Fibroblast of villous mesenchyme (primary cell): ENCODE data around the gene CHD2. TPM values are rescaled to one million over a fixed set of nuclear protein-coding genes. Genes with fewer than 3 reads are reported as not detected.

ENCODE experiments used
- DNase-seq: peaks from one replicate; pipeline ENCODE4 v3.0.0-alpha.2; 2010; ENCODE audit warnings: low read depth
- H3K4me3 ChIP-seq: 2 replicates; pipeline ENCODE4 v1.5.1; 2011; ENCODE audit warnings: low read depth, mild to moderate bottlenecking, low read length
- CTCF ChIP-seq: IDR thresholded peaks from 2 replicates; pipeline ENCODE4 v1.5.1; 2012; ENCODE audit warnings: low read depth, mild to moderate bottlenecking, low read length; ENCODE audit not compliant: insufficient read depth
- total RNA-seq: library from RNA; depleted of rRNA; stranded (reverse); fragments of >200 nt; gene quantifications from 2 replicates; pipeline ENCODE4 v1.2.3, GENCODE V29; 2012

CHD2 gene
- total RNA-seq, 1 donor = 102 TPM

- no peak overlapping the region for H3K4me3 ChIP-seq
- no peak for DNase-seq
- peak; percentile 26 for TF ChIP-seq CTCF
These were observed 152.2 kb downstream of the CHD2 start for GRCh38 chr15:93052090-93052879.

- no peak for TF ChIP-seq CTCF
- DNase-seq = no peak
- H3K4me3 ChIP-seq = no peak overlapping the region
These were observed 155.1 kb downstream of the CHD2 start for GRCh38 chr15:93055211-93055610.

- H3K4me3 ChIP-seq = no peak overlapping the region
- no peak for TF ChIP-seq CTCF
- no peak for DNase-seq
These were observed 156.7 kb downstream of the CHD2 start for GRCh38 chr15:93056836-93057235.

GRCh38 chr15:93057618-93058017 is 157.5 kb downstream of the CHD2 start:
- no peak overlapping the region for H3K4me3 ChIP-seq
- DNase-seq = no peak
- no peak for TF ChIP-seq CTCF

- no peak for TF ChIP-seq CTCF
- no peak overlapping the region for H3K4me3 ChIP-seq
- DNase-seq = no peak
These were observed 158.0 kb downstream of the CHD2 start for GRCh38 chr15:93058128-93058527.

- DNase-seq = no peak
- TF ChIP-seq CTCF = no peak
- H3K4me3 ChIP-seq = no peak overlapping the region
These were observed 158.8 kb downstream of the CHD2 start for GRCh38 chr15:93058904-93059427.

- H3K4me3 ChIP-seq = no peak overlapping the region
- no peak for DNase-seq
- no peak for TF ChIP-seq CTCF
These were observed 159.3 kb downstream of the CHD2 start for GRCh38 chr15:93059442-93059841.
